IgD-negative memory B cell (primary cell): ENCODE data around the gene FBXO42. TPM values are rescaled to one million over a fixed set of nuclear protein-coding genes. Genes with fewer than 3 reads are reported as not detected.
A peak's percentile ranks its signal among the peaks of the same experiment; 100 is the strongest.

ENCODE experiments used
- H3K27ac Mint-ChIP-seq, 3 donors: one replicate each; pipeline ENCODE4 v1.8.0; 2020 to 2022; ENCODE audit warnings: mild to moderate bottlenecking in 3 of 3, mixed read lengths in 3 of 3, moderate library complexity in 1 of 3
- H3K27me3 Mint-ChIP-seq: one replicate; pipeline ENCODE4 v1.8.0; 2021; ENCODE audit warnings: mixed read lengths
- H3K36me3 Mint-ChIP-seq: one replicate; pipeline ENCODE4 v1.8.0; 2020; ENCODE audit warnings: mild to moderate bottlenecking, mixed read lengths
- H3K4me1 Mint-ChIP-seq, 3 donors: one replicate each; pipeline ENCODE4 v1.8.0; 2020 to 2022; ENCODE audit warnings: mixed read lengths in 3 of 3, mild to moderate bottlenecking in 1 of 3
- H3K4me3 Mint-ChIP-seq, 4 donors: one replicate each; pipeline ENCODE4 v1.8.0; 2020 to 2022; ENCODE audit warnings: mild to moderate bottlenecking in 4 of 4, mixed read lengths in 4 of 4, moderate library complexity in 3 of 4
- H3K9me3 Mint-ChIP-seq, 3 donors: one replicate each; pipeline ENCODE4 v1.8.0; 2020 to 2021; ENCODE audit warnings: mixed read lengths in 3 of 3, mild to moderate bottlenecking in 1 of 3
- polyA plus RNA-seq: library from polyadenylated mRNA; unstranded; fragments of 300-500 nt; fragmentation: Illumina TruSeq; gene quantifications from one replicate; pipeline ENCODE4 v1.2.3, GENCODE V29; 2021

The FBXO42 gene
- polyA plus RNA-seq, 1 donor from 2014 or later: 26.8 TPM

DNA sequence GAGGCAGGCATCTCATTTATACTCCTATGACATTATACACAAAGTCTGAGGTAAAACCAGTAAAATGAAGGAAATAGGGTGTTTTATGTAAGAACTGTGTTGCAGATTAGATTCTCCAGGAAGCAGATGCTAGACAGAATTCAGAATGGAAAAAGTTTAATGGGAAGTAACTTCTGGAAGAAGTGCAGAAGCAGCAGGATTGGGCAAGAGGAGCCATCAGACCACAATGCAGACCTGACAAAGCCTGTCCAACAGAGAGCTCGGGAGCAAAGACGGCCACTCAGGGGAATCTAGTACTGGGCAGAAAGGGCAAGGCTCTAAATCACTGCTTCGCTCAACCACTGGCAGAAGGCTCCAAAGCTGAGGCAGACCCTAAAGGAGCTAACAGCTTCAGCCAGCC lies 33.7 kb downstream of the FBXO42 start:
- Mint-ChIP-seq H3K36me3 (peaks cover 4% of the 10 kb centered on the region), H3K27me3 (no peaks in the 10 kb centered on the region), H3K4me1 (peaks cover 13 to 30% (median 25%) of the 10 kb centered on the region in 3 donors), H3K9me3 (no peaks in the 10 kb centered on the region), H3K4me3 (no peak overlapping the region), H3K27ac (peak overlapping the region in 1 of 3 donors; percentile 11)

DNA sequence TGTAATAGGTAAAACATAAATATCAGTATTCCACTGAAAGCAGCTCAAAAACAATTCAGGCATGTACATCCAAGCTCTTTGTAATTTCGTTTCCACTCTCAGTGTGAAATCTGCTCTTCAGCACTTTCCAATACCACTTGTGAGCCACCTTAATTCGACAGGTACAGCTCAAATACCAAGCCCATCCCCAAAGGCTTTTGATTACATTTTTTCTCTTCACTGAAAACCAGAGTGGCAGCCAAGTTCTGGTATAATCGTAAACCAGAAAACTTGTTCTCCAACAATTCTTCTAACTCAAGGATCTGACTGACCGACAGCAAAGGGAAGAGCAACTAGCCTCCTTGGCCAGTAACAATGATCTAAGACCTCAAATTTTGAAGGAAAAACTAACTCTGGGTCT lies 36.8 kb downstream of the FBXO42 start:
- H3K9me3 Mint-ChIP-seq: no peaks in the 10 kb centered on the region
- H3K4me1 Mint-ChIP-seq: peaks cover 8 to 20% (median 9%) of the 10 kb centered on the region in 3 donors
- no peaks in the 10 kb centered on the region for H3K27me3 Mint-ChIP-seq
- H3K27ac Mint-ChIP-seq: peak overlapping the region in 1 of 3 donors; percentile 29
- no peak overlapping the region for H3K4me3 Mint-ChIP-seq
- peaks cover 6% of the 10 kb centered on the region for H3K36me3 Mint-ChIP-seq

DNA sequence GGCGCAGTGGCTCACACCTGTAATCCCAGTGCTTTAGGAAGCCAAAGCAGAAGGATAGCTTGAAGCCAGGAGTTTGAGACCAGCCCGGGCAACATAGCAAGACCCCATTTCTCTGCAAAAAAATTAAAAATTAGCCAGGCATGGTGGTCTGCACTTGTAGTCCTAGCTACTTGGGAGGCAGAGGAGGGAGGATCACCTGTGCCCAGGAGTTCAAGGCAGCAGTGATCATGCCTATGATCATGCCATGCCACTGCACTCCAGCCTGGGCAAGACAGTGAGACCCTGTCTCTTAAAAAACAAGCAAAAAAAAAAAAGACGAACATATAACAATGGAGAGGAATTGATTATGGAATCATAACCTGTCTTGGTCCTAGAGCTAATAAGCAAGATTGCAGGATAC lies 45.1 kb downstream of the FBXO42 start:
- H3K36me3 Mint-ChIP-seq: peaks cover 3% of the 10 kb centered on the region

DNA sequence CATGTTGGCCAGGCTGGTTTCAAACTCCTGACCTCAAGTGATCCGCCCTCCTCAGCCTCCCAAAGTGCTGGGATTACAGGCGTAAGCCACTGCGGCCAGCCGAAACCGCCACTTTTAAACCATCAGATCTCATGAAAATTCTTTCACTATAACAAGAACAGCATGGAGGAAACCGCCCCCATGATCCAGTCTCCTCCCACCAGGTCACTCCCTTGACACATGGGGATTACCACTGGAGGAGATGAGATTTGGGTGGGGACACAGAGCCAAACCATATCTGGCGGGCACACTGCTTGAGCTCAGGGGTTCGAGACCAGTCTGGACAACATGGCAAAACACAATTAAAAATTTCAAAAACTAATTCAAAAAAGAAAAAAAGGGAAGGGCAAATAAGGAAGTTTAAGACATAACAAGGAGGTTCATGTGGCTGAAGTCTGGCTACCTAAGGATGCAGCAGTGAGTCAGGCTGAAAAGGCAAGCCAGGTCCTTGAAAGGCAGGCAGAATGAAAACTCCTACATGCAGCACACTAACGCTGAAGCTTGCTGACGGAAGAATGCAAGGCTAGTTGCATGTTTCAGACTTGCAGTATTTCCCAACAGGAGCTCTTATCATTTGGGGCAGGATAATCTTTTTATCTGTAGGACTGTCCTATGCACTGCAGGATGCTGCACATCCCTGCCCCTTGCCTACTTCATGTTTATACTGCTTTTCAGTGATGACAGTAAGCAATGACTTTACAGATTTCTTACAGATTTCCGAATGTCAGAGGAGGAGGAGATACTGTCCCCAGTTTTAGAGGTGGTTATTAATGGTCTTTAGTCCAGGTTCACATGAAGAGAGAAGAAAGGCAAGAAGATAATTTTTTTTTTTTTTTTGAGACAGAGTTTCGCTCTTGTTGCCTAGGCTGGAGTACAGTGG lies 49.3 kb downstream of the FBXO42 start:
- Mint-ChIP-seq H3K36me3 (peaks cover 3% of the 10 kb centered on the region), H3K27ac (no peak overlapping the region), H3K9me3 (no peaks in the 10 kb centered on the region)

More for the DNA sequence above, 45.1 kb downstream of the FBXO42 start:
- Mint-ChIP-seq H3K4me1 (peaks cover 0 to 10% (median 3%) of the 10 kb centered on the region in 3 donors), H3K27me3 (no peaks in the 10 kb centered on the region), H3K27ac (no peak overlapping the region), H3K4me3 (no peak overlapping the region), H3K9me3 (no peaks in the 10 kb centered on the region)

DNA sequence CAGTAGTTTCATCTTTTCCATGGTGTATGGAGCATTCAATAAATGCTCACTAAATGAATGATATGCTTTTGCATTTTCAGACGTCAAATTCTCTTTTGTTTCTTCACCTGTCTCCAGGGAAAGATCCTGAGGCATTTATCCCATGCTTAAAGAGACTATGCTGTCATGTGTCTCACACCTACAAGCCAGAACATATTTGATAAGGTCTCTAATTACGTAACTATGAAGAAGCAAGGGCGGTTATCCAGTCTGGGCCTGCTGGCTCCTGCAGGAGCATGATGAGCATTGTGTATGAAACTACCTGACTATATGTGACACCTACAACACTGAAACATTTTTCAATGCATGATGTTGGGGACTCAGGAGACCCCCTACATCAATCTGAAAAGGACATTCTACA lies 51.8 kb downstream of the FBXO42 start:
- peaks cover 8% of the 10 kb centered on the region for H3K36me3 Mint-ChIP-seq
- H3K27ac Mint-ChIP-seq: no peak overlapping the region
- no peaks in the 10 kb centered on the region for H3K27me3 Mint-ChIP-seq
- H3K9me3 Mint-ChIP-seq: no peaks in the 10 kb centered on the region
- H3K4me3 Mint-ChIP-seq: no peak overlapping the region
- H3K4me1 Mint-ChIP-seq: peaks cover 0 to 5% (median 2%) of the 10 kb centered on the region in 3 donors

More for the DNA sequence above, 49.3 kb downstream of the FBXO42 start:
- Mint-ChIP-seq H3K4me1 (peaks cover 0 to 10% (median 3%) of the 10 kb centered on the region in 3 donors), H3K27me3 (no peaks in the 10 kb centered on the region), H3K4me3 (no peak overlapping the region)

- Mint-ChIP-seq H3K36me3 (peaks cover 8% of the 10 kb centered on the region), H3K4me1 (peaks cover 0 to 11% (median 2%) of the 10 kb centered on the region in 3 donors), H3K27ac (no peak overlapping the region), H3K4me3 (no peak overlapping the region), H3K27me3 (no peaks in the 10 kb centered on the region), H3K9me3 (no peaks in the 10 kb centered on the region)
Measured at GRCh38 chr1:16298653-16299052, 53.6 kb downstream of the FBXO42 start.

DNA sequence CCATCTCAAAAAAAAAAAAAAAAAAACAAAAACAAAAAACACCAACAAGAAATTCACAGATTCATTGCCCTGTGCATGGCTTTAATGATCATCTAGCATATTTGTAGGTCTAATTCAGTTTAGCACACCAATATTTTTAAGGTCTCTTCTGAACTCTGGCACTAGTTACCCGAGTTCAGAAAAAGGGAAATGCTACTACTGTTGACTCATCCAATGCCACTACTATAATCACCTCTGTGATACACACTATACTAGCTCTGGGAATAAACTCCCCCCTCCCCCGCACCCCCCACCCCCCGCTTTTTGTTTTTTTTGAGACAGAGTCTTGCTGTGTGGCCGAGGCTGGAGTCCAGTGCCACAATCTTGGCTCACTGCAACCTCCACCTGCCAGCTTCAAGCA lies 55.6 kb downstream of the FBXO42 start:
- H3K36me3 Mint-ChIP-seq: peaks cover 5% of the 10 kb centered on the region

DNA sequence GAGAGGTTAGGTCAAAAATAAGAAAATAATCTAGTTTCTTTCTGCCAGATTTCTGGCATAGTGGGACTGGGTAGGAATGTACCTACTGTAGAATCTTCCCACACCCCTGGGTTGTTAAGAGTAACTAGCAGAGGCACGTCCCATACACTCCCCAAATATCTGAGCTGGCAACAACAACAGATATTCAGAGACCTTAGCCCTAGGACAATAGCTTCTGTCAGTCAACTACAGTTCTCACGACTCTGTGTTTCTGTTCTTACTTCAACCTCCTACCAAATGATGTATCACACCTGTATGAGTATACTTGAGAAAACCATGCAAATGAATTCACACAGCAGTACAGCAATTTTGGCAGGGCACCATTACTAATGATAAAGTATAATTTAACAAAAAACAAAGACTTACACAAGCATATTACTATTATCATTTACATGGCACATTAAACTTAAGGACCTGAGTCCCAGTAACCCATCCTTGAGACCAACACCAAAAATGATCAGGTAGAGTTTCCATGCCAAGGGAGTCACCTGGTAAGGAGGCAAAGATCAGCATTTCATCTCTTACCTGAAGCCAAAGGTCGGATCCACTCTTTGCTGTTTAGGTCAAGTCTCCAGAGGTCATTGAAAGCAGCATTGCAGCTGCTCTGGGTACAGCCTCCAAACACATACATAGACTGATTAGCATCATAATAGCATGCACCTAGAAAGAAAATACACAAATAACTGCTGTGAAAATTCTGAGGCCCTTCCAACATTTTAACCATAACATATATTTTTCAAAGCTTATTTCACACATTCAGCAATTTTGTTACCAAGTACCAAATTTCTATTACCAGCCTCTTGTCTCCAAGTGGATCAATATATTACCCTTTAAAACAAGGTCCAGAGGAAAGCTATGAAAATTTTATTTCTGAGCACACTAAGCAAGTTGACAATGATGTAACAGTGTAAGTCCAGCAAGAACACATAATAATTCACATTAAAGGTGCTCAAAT lies 57.8 kb downstream of the FBXO42 start:
- Mint-ChIP-seq H3K4me1 (peaks cover 0 to 5% (median 2%) of the 10 kb centered on the region in 3 donors), H3K4me3 (no peak overlapping the region), H3K36me3 (peaks cover 5% of the 10 kb centered on the region), H3K9me3 (no peaks in the 10 kb centered on the region), H3K27ac (peak overlapping the region in 1 of 3 donors; percentile 78), H3K27me3 (no peaks in the 10 kb centered on the region)

More for the DNA sequence above, 55.6 kb downstream of the FBXO42 start:
- no peaks in the 10 kb centered on the region for H3K27me3 Mint-ChIP-seq
- no peaks in the 10 kb centered on the region for H3K9me3 Mint-ChIP-seq
- H3K4me1 Mint-ChIP-seq: peaks cover 0 to 5% (median 2%) of the 10 kb centered on the region in 3 donors
- H3K27ac Mint-ChIP-seq: no peak overlapping the region
- H3K4me3 Mint-ChIP-seq: no peak overlapping the region

GRCh38 chr1:16293538-16293937 lies 58.7 kb downstream of the FBXO42 start:
- peak overlapping the region in 1 of 3 donors; percentile 78 for H3K27ac Mint-ChIP-seq
- H3K9me3 Mint-ChIP-seq: no peaks in the 10 kb centered on the region
- no peak overlapping the region for H3K4me3 Mint-ChIP-seq
- H3K36me3 Mint-ChIP-seq: peaks cover 5% of the 10 kb centered on the region
- no peaks in the 10 kb centered on the region for H3K27me3 Mint-ChIP-seq
- peaks cover 0 to 5% (median 2%) of the 10 kb centered on the region in 3 donors for H3K4me1 Mint-ChIP-seq

DNA sequence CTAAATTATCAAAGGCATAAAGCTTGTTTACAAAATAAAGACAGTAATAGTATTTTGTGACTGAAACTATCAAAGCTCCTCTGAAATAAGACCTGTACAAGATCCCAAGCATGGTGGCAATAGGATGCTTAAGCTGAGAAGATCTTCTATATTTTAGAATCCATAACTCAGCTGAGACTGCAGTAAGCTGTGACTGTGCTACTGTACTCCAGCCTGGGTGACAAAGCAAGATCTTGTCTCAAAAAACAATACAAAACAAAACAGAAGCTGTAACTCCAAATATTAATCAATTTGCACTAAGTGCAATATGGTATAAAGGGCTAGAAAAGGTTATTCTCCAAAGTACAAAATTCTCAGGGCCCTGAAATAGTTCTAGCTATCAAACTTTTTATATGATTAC lies 59.5 kb downstream of the FBXO42 start:
- Mint-ChIP-seq H3K9me3 (no peaks in the 10 kb centered on the region), H3K4me1 (peaks cover 0 to 5% (median 2%) of the 10 kb centered on the region in 3 donors), H3K27me3 (no peaks in the 10 kb centered on the region), H3K4me3 (no peak overlapping the region), H3K27ac (no peak overlapping the region), H3K36me3 (peaks cover 5% of the 10 kb centered on the region)

- Mint-ChIP-seq H3K4me3 (no peak overlapping the region), H3K27ac (peak overlapping the region in 1 of 3 donors; percentile 31), H3K36me3 (no peaks in the 10 kb centered on the region), H3K9me3 (no peaks in the 10 kb centered on the region), H3K4me1 (peaks cover 0 to 5% (median 0%) of the 10 kb centered on the region in 3 donors), H3K27me3 (no peaks in the 10 kb centered on the region)
Measured at GRCh38 chr1:16289959-16290358, 62.3 kb downstream of the FBXO42 start.

GRCh38 chr1:16286122-16286521 lies 66.2 kb downstream of the FBXO42 start:
- Mint-ChIP-seq H3K36me3 (no peaks in the 10 kb centered on the region), H3K4me3 (no peak overlapping the region), H3K27me3 (no peaks in the 10 kb centered on the region), H3K4me1 (peaks cover 0 to 4% (median 3%) of the 10 kb centered on the region in 3 donors), H3K9me3 (no peaks in the 10 kb centered on the region), H3K27ac (no peak overlapping the region)

DNA sequence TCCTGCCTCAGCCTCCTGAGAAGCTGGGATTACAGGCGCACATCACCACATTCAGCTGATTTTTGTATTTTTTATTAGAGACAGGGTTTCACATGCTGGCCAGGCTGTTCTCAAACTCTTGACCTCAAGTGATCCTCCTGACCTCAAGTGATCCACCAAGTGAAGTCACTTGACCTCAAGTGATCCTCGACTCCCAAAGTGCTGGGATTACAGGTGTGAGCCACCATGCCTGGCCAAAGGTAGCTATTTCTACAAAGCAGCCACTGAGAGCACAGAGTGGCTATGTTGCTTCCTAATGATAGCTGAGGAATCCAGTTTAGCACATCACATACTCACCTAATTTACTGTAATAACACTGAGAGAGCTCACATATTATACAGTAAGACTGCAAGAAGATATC lies 70.5 kb downstream of the FBXO42 start:
- Mint-ChIP-seq H3K27me3 (no peaks in the 10 kb centered on the region), H3K4me1 (peaks cover 0 to 4% (median 3%) of the 10 kb centered on the region in 3 donors), H3K27ac (no peak overlapping the region), H3K4me3 (no peak overlapping the region), H3K9me3 (no peaks in the 10 kb centered on the region), H3K36me3 (peaks cover 5% of the 10 kb centered on the region)

GRCh38 chr1:16279186-16279585 lies 73.1 kb downstream of the FBXO42 start:
- H3K27ac Mint-ChIP-seq: no peak overlapping the region
- peaks cover 9% of the 10 kb centered on the region for H3K36me3 Mint-ChIP-seq
- no peak overlapping the region for H3K4me3 Mint-ChIP-seq
- H3K9me3 Mint-ChIP-seq: no peaks in the 10 kb centered on the region
- H3K4me1 Mint-ChIP-seq: peaks cover 0 to 2% (median 2%) of the 10 kb centered on the region in 3 donors
- no peaks in the 10 kb centered on the region for H3K27me3 Mint-ChIP-seq
